ENCODE results near the gene ARSI. TPM values are rescaled to one million over a fixed set of nuclear protein-coding genes. Genes with fewer than 3 reads are reported as not detected.

Gene ARSI
- total RNA-seq, 1 experiment from 2014 or later, result 6.3 TPM

GRCh38 chr5:150278046-150278730 lies 24.5 kb downstream of the ARSI start:
- no TSS peak for BruUV-seq (replicated peaks)
- no peak for TF ChIP-seq CTCF (conservative IDR thresholded peaks at IDR 0.05; ENCODE audit: low read depth, low read length)
- TF ChIP-seq EZH2 (IDR thresholded peaks at IDR 0.05; ENCODE audit: low read length, unreplicated experiment), result no peak
- TF ChIP-seq EZH2phosphoT487 (IDR thresholded peaks at IDR 0.05; ENCODE audit: borderline replicate concordance, low read length), result no peak
- intact Hi-C loops (cut with micrococcal nuclease), result no loop called here
- Histone ChIP-seq H2AFZ (ENCODE audit: low read length) (no peak overlapping the region), H4K20me1 (ENCODE audit: low read length) (no peaks in the 10 kb centered on the region), H3K27me3 (ENCODE audit: low read length) (peaks cover 33% of the 10 kb centered on the region), H3K4me1 (ENCODE audit: insufficient read depth, low read length) (no peaks in the 10 kb centered on the region), H3K79me2 (ENCODE audit: low read length) (no peaks in the 10 kb centered on the region), H3K9ac (ENCODE audit: low read length) (no peak overlapping the region), H3K27ac (ENCODE audit: low read length) (no peak overlapping the region), H3K9me2 (replicated peaks; ENCODE audit: low read length) (no peaks in the 10 kb centered on the region), H3K9me3 (ENCODE audit: low read length) (no peaks in the 10 kb centered on the region), H3K36me3 (ENCODE audit: low read depth, low read length) (no peaks in the 10 kb centered on the region), H3K4me2 (ENCODE audit: low read length) (no peak overlapping the region), H3K4me3 (ENCODE audit: low read length) (no peak overlapping the region), H3F3A (ENCODE audit: low read length, unreplicated experiment) (no peaks in the 10 kb centered on the region)
- ChIA-PET CTCF (no interaction called here), POLR2A (ENCODE audit: unreplicated experiment) (no interaction called here)
- DNase-seq, result no peak
- ATAC-seq, result no peak

GRCh38 chr5:150277043-150277442 lies 25.7 kb downstream of the ARSI start:
- intact Hi-C loops (cut with micrococcal nuclease), result no loop called here
- Histone ChIP-seq H3K36me3 (ENCODE audit: low read depth, low read length) (no peaks in the 10 kb centered on the region), H3K9me3 (ENCODE audit: low read length) (no peaks in the 10 kb centered on the region), H3K79me2 (ENCODE audit: low read length) (no peaks in the 10 kb centered on the region), H3K9ac (ENCODE audit: low read length) (no peak overlapping the region), H3K27ac (ENCODE audit: low read length) (no peak overlapping the region), H2AFZ (ENCODE audit: low read length) (no peak overlapping the region), H3K4me2 (ENCODE audit: low read length) (no peak overlapping the region), H3K4me1 (ENCODE audit: insufficient read depth, low read length) (no peaks in the 10 kb centered on the region), H4K20me1 (ENCODE audit: low read length) (no peaks in the 10 kb centered on the region), H3F3A (ENCODE audit: low read length, unreplicated experiment) (no peaks in the 10 kb centered on the region), H3K27me3 (ENCODE audit: low read length) (peaks cover 33% of the 10 kb centered on the region), H3K9me2 (replicated peaks; ENCODE audit: low read length) (no peaks in the 10 kb centered on the region), H3K4me3 (ENCODE audit: low read length) (no peak overlapping the region)
- ChIA-PET CTCF (no interaction called here), POLR2A (ENCODE audit: unreplicated experiment) (no interaction called here)
- TF ChIP-seq EZH2phosphoT487 (IDR thresholded peaks at IDR 0.05; ENCODE audit: borderline replicate concordance, low read length) (no peak), EZH2 (IDR thresholded peaks at IDR 0.05; ENCODE audit: low read length, unreplicated experiment) (no peak), CTCF (conservative IDR thresholded peaks at IDR 0.05; ENCODE audit: low read depth, low read length) (no peak)
- no peak for ATAC-seq
- no TSS peak for BruUV-seq (replicated peaks)
- DNase-seq, result no peak

DNA sequence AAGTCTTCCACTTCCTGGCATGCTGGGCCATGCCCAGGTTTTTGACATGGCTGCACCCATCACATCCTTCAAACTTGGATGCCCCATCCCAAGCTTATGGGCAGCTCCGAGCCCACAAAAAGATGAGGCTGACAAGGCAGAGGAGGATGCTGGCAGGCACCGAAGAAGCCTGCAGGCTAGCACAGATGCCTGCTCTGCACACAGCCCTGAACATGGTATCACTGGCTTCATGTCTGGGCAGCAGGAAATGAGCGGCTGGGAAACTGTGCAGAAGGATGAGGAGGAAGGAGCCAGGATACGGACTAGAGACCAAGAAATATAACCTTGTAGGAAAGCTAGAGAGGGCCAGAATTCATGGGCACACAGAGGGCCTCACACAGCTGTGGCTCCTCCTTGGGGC lies 27.9 kb downstream of the ARSI start:
- Histone ChIP-seq H3K4me1 (ENCODE audit: insufficient read depth, low read length) (no peaks in the 10 kb centered on the region), H3K9me2 (replicated peaks; ENCODE audit: low read length) (no peaks in the 10 kb centered on the region), H3K4me3 (ENCODE audit: low read length) (no peak overlapping the region), H3K9me3 (ENCODE audit: low read length) (no peaks in the 10 kb centered on the region), H3K27me3 (ENCODE audit: low read length) (peaks cover 11% of the 10 kb centered on the region; the same call in 1 of the 2 replicates), H3F3A (ENCODE audit: low read length, unreplicated experiment) (no peaks in the 10 kb centered on the region), H2AFZ (ENCODE audit: low read length) (no peak overlapping the region), H3K79me2 (ENCODE audit: low read length) (no peaks in the 10 kb centered on the region), H3K4me2 (ENCODE audit: low read length) (no peak overlapping the region), H4K20me1 (ENCODE audit: low read length) (no peaks in the 10 kb centered on the region), H3K36me3 (ENCODE audit: low read depth, low read length) (no peaks in the 10 kb centered on the region), H3K27ac (ENCODE audit: low read length) (no peak overlapping the region), H3K9ac (ENCODE audit: low read length) (no peak overlapping the region)
- ChIA-PET POLR2A (ENCODE audit: unreplicated experiment) (no interaction called here), CTCF (interaction anchor here (0.6 kb wide), 1 partner anchor 11 kb away, joined by 3 read pairs; no protein-coding TSS in a partner anchor)
- ATAC-seq (no peak), DNase-seq (no peak)
- intact Hi-C loops (cut with micrococcal nuclease), result no loop called here
- no peak for TF ChIP-seq EZH2phosphoT487 (IDR thresholded peaks at IDR 0.05; ENCODE audit: borderline replicate concordance, low read length)
- TF ChIP-seq EZH2 (IDR thresholded peaks at IDR 0.05; ENCODE audit: low read length, unreplicated experiment), result no peak
- TF ChIP-seq CTCF (conservative IDR thresholded peaks at IDR 0.05; ENCODE audit: low read depth, low read length), result no peak
- no TSS peak for BruUV-seq (replicated peaks)

All from PC-3 (cell line).